Sigmoid colon (tissue), 7 donors: Measurements from ENCODE around the gene ENTR1. TPM values are rescaled to one million over a fixed set of nuclear protein-coding genes. Genes with fewer than 3 reads are reported as not detected.

Experiments
- DNase-seq: peaks from one replicate; pipeline ENCODE4 v3.0.0-alpha.2; 2019
- H3K27ac ChIP-seq, 4 donors: fragments of 200-600 bp; sonication (generic); one replicate each; pipeline ENCODE4 v1.5.1; 2016 to 2019; ENCODE audit warnings: mild to moderate bottlenecking in 1 of 4
- H3K27me3 ChIP-seq, 3 donors: fragments of 200-600 bp; sonication (generic); one replicate each; pipeline ENCODE4 v1.5.1; 2019; ENCODE audit warnings: mild to moderate bottlenecking in 1 of 3
- H3K36me3 ChIP-seq, 4 donors: fragments of 200-600 bp; sonication (generic); one replicate each; pipeline ENCODE4 v1.5.1; 2016 to 2019
- H3K4me1 ChIP-seq, 4 donors: fragments of 200-600 bp; sonication (generic); one replicate each; pipeline ENCODE4 v1.5.1; 2017 to 2019
- H3K4me3 ChIP-seq, 4 donors: fragments of 200-600 bp; sonication (generic); one replicate each; pipeline ENCODE4 v1.5.1; 2017 to 2019; ENCODE audit warnings: mild to moderate bottlenecking in 2 of 4, moderate library complexity in 1 of 4
- H3K9me3 ChIP-seq, 4 donors: fragments of 200-600 bp in 3 of 4; sonication (generic) in 3 of 4; one replicate each; pipeline versions ENCODE4 v1.5.1 to v1.6.1; 2013 to 2019
- CTCF ChIP-seq, 4 experiments: fragments of 450-650 bp in 3 of 4; fragments of 200-600 bp in 1 of 4; IDR thresholded peaks; one replicate each; pipeline ENCODE4 v1.5.1; 2016 to 2019; ENCODE audit warnings: antibody characterized with exemption in 4 of 4, mild to moderate bottlenecking in 3 of 4, moderate library complexity in 2 of 4
- EP300 ChIP-seq, 4 donors: sonication (generic); formaldehyde crosslinking; IDR thresholded peaks; one replicate each; pipeline ENCODE4 v1.6.1; 2017; ENCODE audit warnings: antibody characterized with exemption in 4 of 4
- POLR2A ChIP-seq, 2 donors: fragments of 450-650 bp; IDR thresholded peaks; one replicate each; pipeline ENCODE4 v1.6.1; 2016; ENCODE audit warnings: antibody characterized with exemption in 2 of 2, mild to moderate bottlenecking in 2 of 2, moderate library complexity in 2 of 2
- POLR2AphosphoS5 ChIP-seq, 4 donors: sonication (generic); formaldehyde crosslinking; IDR thresholded peaks; one replicate each; pipeline ENCODE4 v1.6.1; 2017; ENCODE audit warnings: antibody characterized with exemption in 4 of 4
- WGBS, 2 donors: extraction: QIAGEN DNeasy Blood & Tissue Kit; methylation state at CpG; one replicate each; pipeline ENCODE4 v1.1.7; 2013; 5-methylcytosine and 5-hydroxymethylcytosine counted together
- intact Hi-C: fragments of 100-400 bp; cut with DNase I; formaldehyde crosslinking; loops from one replicate; pipeline ENCODE4 v1.15.1; 2023
- polyA plus RNA-seq, 3 donors: library from polyadenylated mRNA; stranded (reverse); fragments of 200-250 nt; gene quantifications; one replicate each; pipeline ENCODE4 v1.2.3, GENCODE V29; 2013
- total RNA-seq, 4 donors: library from RNA; depleted of rRNA; stranded (reverse); fragments of >200 nt; gene quantifications; one replicate each; pipeline ENCODE4 v1.1.0, GENCODE V29; 2016
- donor health status: healthy with polysubstance abuse.
- donor health status: Bipolar disorder and iron deficiency.
- donor health status: healthy.

ENTR1 gene
- total and polyA plus RNA-seq, 7 donors: 16.2 to 47.2 (median 30.6) TPM

- DNase-seq: no peak
- TF ChIP-seq CTCF (IDR thresholded peaks at IDR 0.05) (no peak), EP300 (IDR thresholded peaks at IDR 0.05) (no peak), POLR2A (IDR thresholded peaks at IDR 0.05) (no peak), POLR2AphosphoS5 (IDR thresholded peaks at IDR 0.05) (no peak)
- intact Hi-C loops: no loop called here
- Histone ChIP-seq H3K4me3 (no peak overlapping the region), H3K36me3 (peaks cover 21 to 89% (median 48%) of the 10 kb centered on the region in 4 donors), H3K27me3 (no peaks in the 10 kb centered on the region), H3K9me3 (no peaks in the 10 kb centered on the region), H3K4me1 (peaks cover 0 to 5% (median 3%) of the 10 kb centered on the region in 4 donors), H3K27ac (peak overlapping the region in 1 of 4 donors; percentile 17)
- 73 to 85% methylated on average over 17 of the region's 17 CpGs for WGBS, 2 donors
These were observed 16.9 kb downstream of the ENTR1 start for GRCh38 chr9:136393531-136393930.

- H3K27ac ChIP-seq: no peak overlapping the region
- 90 to 92% methylated on average over 21 of the region's 21 CpGs for WGBS, 2 donors
- TF ChIP-seq EP300 (IDR thresholded peaks at IDR 0.05): no peak
- TF ChIP-seq POLR2AphosphoS5 (IDR thresholded peaks at IDR 0.05): no peak
- TF ChIP-seq POLR2A (IDR thresholded peaks at IDR 0.05): no peak
- no peak for TF ChIP-seq CTCF (IDR thresholded peaks at IDR 0.05)
- H3K27me3 ChIP-seq: no peaks in the 10 kb centered on the region
- H3K4me3 ChIP-seq: no peak overlapping the region
- DNase-seq: no peak
- intact Hi-C loops: no loop called here
- no peaks in the 10 kb centered on the region for H3K4me1 ChIP-seq
- H3K9me3 ChIP-seq: no peaks in the 10 kb centered on the region
- H3K36me3 ChIP-seq: peaks cover 28 to 92% (median 50%) of the 10 kb centered on the region in 4 donors
These were observed 17.6 kb downstream of the ENTR1 start for GRCh38 chr9:136392538-136393449.

GRCh38 chr9:136391737-136392537, 18.5 kb downstream of the ENTR1 start:
- 95% methylated on average over 28 of the region's 28 CpGs for WGBS, 2 donors
- H3K27ac ChIP-seq: no peak overlapping the region
- no peak overlapping the region for H3K4me3 ChIP-seq
- DNase-seq: no peak
- TF ChIP-seq POLR2A (IDR thresholded peaks at IDR 0.05) (no peak), CTCF (IDR thresholded peaks at IDR 0.05) (no peak), POLR2AphosphoS5 (IDR thresholded peaks at IDR 0.05) (no peak), EP300 (IDR thresholded peaks at IDR 0.05) (no peak)
- H3K9me3 ChIP-seq: no peaks in the 10 kb centered on the region
- H3K4me1 ChIP-seq: no peaks in the 10 kb centered on the region
- intact Hi-C loops: no loop called here
- H3K36me3 ChIP-seq: peaks cover 34 to 92% (median 55%) of the 10 kb centered on the region in 4 donors
- H3K27me3 ChIP-seq: no peaks in the 10 kb centered on the region

- Histone ChIP-seq H3K27ac (no peak overlapping the region), H3K9me3 (no peaks in the 10 kb centered on the region), H3K27me3 (no peaks in the 10 kb centered on the region), H3K4me1 (no peaks in the 10 kb centered on the region), H3K4me3 (no peak overlapping the region), H3K36me3 (peaks cover 26 to 84% (median 50%) of the 10 kb centered on the region in 4 donors)
- no peak for TF ChIP-seq CTCF (IDR thresholded peaks at IDR 0.05)
- no peak for TF ChIP-seq POLR2A (IDR thresholded peaks at IDR 0.05)
- intact Hi-C loops: no loop called here
- DNase-seq: no peak
- 78 to 84% methylated on average over 14 of the region's 14 CpGs for WGBS, 2 donors
These were observed 21.0 kb downstream of the ENTR1 start for GRCh38 chr9:136389396-136389795.
